Astrocyte of the spinal cord (primary cell): ENCODE results near the gene EHMT1.

Experiments
- DNase-seq: peaks from one replicate; pipeline ENCODE4 v3.0.0; 2011; ENCODE audit warnings: low read depth, low spot score
- H3K4me3 ChIP-seq: 2 replicates; pipeline ENCODE4 v1.5.1; 2011; ENCODE audit warnings: low read depth, mild to moderate bottlenecking, low read length, moderate library complexity
- in situ Hi-C: cut with HindIII; loops from 2 replicates; pipeline ENCODE4 v1.10.0; 2017; ENCODE audit warnings: low sequenced_read_pairs
- TF ChIP-seq, protein P1 (sequence below): IDR thresholded peaks from 2 replicates; pipeline ENCODE4 v1.5.1; 2012; ENCODE audit warnings: low read depth, mild to moderate bottlenecking, low read length, inconsistent platforms

Gene EHMT1

DNA sequence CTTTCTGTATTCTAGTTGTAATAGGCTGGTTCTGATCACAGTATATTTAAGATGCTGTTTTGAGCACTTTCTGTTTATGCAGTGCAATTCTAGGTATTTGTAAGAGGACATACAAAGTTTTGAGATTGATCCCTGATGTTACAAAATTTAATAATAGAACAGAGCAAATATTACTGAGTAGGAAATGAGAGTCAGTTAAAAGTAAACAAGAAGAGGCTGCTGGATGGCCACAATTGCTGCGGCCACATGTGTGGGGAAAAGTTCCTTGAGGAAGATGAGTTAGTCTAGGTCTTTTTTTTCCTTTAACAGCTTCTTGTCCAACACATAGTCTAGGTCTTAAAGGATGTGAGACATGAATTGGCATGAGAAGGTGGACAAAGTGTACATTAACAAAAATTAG, 11.3 kb downstream of the EHMT1 start:
- H3K4me3 ChIP-seq, result no peak overlapping the region
- TF ChIP-seq, protein P1, sequence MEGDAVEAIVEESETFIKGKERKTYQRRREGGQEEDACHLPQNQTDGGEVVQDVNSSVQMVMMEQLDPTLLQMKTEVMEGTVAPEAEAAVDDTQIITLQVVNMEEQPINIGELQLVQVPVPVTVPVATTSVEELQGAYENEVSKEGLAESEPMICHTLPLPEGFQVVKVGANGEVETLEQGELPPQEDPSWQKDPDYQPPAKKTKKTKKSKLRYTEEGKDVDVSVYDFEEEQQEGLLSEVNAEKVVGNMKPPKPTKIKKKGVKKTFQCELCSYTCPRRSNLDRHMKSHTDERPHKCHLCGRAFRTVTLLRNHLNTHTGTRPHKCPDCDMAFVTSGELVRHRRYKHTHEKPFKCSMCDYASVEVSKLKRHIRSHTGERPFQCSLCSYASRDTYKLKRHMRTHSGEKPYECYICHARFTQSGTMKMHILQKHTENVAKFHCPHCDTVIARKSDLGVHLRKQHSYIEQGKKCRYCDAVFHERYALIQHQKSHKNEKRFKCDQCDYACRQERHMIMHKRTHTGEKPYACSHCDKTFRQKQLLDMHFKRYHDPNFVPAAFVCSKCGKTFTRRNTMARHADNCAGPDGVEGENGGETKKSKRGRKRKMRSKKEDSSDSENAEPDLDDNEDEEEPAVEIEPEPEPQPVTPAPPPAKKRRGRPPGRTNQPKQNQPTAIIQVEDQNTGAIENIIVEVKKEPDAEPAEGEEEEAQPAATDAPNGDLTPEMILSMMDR, result no peak
- DNase-seq, result no peak
- in situ Hi-C loops, result no loop called here

DNA sequence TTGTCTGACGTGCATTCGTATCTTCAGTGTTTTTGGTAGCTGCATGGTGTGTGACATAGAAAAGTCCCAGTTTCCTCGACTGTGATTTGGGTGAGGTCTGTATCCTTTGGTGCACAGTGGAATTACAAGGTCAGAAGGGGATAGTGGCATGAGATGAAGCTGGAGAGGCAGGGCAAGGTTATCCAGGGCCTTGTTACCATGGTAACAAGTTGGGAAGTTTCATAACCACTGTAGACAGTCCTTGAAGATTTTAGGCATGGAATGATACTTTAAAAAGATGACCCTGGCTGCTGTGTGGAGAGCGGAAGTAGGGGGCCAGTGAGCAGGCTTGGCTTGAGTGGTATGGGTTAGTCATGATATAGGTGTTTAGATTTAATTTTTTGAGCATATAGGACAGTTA, 11.9 kb downstream of the EHMT1 start:
- TF ChIP-seq, protein P1, result no peak
- H3K4me3 ChIP-seq, result no peak overlapping the region
- no peak for DNase-seq
- in situ Hi-C loops, result no loop called here

DNA sequence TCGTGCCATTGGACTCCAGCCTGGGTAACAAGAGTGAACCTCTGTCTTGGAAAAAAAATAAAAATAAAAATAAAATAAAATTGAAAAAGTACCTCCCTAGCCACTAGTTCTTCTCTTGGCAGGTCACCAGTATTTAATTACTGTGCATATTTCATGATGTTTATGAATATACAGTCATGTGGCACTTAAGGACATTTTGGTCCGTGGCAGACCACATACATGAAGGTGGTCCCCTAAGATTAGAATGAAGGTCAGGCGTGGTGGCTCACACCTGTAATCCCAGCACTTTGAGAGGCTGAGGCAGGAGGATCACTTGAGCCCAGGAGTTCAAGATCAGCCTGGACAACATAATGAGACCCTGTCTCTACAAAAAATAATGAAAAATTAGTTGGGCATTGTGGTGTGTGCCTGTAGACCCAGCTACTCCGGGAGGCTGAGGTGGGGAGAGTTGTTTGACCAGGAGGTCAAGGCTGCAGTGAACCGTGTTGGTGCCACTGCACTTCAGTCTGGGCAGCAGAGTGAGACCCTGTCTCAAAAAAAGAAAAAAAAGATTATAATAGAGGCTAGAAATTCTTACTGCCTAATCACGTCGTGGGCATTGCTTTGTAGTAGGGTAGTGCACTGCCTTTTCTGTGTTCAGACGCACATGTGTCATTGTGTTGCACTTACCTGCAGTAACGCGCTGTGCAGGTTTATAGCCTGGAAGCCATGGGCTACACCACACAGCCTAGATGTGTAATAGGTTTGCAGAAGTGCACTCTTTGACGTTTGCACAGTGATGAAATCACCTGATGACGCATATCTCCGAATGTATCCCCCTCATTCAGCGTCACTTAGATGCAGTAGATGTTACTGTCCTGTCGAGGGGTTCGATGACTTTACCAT, 12.8 kb downstream of the EHMT1 start:
- H3K4me3 ChIP-seq, result no peak overlapping the region
- TF ChIP-seq, protein P1, result no peak
- DNase-seq, result no peak
- in situ Hi-C loops, result no loop called here

DNA sequence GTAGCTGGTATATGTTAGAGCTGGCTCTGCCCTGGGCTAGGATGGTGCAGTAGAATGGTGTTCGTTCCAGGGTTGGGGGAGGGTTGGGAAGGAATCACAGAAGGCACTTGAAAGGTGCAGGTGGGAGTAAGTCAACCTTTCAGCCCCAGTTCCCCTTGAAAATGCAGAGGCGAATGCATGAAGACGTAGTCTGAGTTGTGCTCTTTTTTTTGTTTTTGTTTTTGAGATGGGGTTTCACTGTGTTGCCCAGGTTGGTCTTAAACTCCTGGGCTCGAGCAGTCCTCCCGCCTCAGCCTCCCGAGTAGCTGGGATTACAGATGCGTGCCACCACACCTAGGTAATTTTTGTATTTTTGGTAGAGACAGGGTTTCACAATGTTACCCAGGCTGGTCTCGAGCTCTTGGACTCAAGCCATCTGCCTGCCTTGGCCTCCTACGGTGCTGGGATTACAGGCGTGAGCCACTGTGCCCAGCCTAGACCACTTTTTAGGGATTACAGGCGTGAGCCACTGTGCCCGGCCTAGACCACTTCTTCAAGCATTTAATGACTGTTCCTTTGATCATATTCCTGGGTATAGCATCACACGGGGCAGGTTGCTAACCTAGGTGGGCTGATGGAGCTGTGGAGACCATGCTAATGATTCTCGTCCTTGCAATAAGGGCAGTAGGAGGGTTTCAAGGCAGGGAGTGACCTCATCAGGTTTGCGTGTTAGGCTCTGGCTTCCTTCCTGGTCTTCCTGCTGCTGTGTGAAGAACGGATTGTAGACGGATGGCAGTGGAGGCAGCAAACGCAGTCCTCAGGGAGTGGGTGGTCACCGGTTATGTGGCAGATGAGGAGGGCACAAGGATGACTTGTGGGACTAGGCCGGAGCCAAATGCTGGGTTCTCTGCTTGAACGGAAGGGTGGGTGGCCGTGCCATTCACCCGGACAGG, 13.7 kb downstream of the EHMT1 start:
- in situ Hi-C loops, result no loop called here
- no peak for DNase-seq
- TF ChIP-seq, protein P1, result no peak
- H3K4me3 ChIP-seq, result no peak overlapping the region

DNA sequence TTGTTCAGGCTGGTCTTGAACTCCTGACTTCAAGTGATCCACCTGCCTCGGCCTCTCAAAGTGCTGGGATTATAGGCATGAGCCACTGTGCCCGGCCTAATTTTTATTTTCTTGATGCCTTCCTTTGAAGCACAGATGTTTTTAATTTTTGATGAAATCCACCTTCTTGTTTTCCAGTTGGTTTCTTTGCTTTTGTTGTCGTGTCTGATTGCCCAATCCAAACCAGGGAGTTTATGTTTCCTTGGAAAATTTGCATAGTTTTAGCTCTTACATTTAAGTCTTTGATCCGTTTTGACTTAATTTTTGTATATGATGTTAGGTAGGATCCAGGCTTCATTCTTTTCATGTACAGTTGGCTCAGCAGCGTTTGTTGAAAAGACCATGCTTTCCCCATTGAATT, 15.2 kb downstream of the EHMT1 start:
- no peak overlapping the region for H3K4me3 ChIP-seq
- in situ Hi-C loops, result no loop called here
- DNase-seq, result no peak
- TF ChIP-seq, protein P1, result no peak

DNA sequence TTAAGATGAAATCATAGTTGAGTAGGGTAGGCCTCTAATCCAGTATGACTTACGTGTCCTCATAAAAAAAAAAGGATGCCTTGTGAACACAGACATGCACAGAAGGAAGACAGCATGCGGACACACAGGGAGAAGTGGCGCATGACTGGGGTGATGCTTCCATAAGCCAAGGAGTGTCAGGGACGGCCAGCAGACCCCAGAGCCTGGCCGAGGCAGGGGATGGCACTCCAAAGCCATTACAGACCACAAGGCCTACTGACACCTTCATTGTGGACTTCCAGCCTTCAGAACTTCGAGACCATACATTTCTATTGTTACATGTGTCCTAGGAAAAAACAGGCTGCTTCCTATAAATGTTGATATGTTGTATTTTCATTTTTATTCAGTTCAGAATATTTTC, 19.9 kb downstream of the EHMT1 start:
- in situ Hi-C loops, result no loop called here
- DNase-seq, result no peak
- TF ChIP-seq, protein P1, result no peak
- no peak overlapping the region for H3K4me3 ChIP-seq
